ENCODE data around the gene ZNF593OS. TPM values are rescaled to one million over a fixed set of nuclear protein-coding genes. Genes with fewer than 3 reads are reported as not detected.

Gene ZNF593OS
- total RNA-seq, 2 experiments from 2014 or later = not detected

DNA sequence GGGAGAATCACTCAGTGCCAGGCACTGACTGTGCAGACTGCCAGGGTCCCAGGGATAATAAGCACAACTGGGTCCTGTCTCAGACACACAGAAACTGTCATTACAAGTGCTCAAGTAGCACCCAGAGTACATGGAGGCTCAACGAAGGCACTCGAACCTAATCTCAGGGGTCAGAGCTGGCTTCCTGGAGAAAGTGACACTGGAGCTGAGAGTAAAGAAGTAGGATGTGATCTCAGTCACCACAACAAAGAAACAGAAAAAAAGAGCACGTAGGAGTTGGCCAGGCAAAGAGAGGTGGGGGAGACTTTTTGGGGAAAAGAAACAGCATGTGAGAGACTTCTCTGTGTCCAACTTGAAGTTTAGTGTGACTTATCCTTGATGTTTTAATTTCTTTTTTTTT is 20.1 kb upstream of the ZNF593OS start:
- Mint-ChIP-seq H3K27me3 (no peaks in the 10 kb centered on the region), H3K4me3 (no peak overlapping the region), H3K36me3 (ENCODE audit: low read depth) (no peaks in the 10 kb centered on the region), H3K9me3 (no peaks in the 10 kb centered on the region), H3K4me1 (ENCODE audit: low read depth) (peaks cover 6% of the 10 kb centered on the region), H3K27ac (peak overlapping the region; percentile 6)
- ATAC-seq (peak; percentile 83), DNase-seq (peak; percentile 38)
- ChIA-PET POLR2A (no interaction called here), CTCF (interaction anchor here (1.6 kb wide), 1 partner anchor 42 kb away, joined by 8 read pairs; the partner anchor contains the start of gene CEP85)
- TF ChIP-seq, protein P1, sequence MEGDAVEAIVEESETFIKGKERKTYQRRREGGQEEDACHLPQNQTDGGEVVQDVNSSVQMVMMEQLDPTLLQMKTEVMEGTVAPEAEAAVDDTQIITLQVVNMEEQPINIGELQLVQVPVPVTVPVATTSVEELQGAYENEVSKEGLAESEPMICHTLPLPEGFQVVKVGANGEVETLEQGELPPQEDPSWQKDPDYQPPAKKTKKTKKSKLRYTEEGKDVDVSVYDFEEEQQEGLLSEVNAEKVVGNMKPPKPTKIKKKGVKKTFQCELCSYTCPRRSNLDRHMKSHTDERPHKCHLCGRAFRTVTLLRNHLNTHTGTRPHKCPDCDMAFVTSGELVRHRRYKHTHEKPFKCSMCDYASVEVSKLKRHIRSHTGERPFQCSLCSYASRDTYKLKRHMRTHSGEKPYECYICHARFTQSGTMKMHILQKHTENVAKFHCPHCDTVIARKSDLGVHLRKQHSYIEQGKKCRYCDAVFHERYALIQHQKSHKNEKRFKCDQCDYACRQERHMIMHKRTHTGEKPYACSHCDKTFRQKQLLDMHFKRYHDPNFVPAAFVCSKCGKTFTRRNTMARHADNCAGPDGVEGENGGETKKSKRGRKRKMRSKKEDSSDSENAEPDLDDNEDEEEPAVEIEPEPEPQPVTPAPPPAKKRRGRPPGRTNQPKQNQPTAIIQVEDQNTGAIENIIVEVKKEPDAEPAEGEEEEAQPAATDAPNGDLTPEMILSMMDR (IDR thresholded peaks at IDR 0.05) = no peak
- intact Hi-C loops (cut with micrococcal nuclease) = no loop called here

DNA sequence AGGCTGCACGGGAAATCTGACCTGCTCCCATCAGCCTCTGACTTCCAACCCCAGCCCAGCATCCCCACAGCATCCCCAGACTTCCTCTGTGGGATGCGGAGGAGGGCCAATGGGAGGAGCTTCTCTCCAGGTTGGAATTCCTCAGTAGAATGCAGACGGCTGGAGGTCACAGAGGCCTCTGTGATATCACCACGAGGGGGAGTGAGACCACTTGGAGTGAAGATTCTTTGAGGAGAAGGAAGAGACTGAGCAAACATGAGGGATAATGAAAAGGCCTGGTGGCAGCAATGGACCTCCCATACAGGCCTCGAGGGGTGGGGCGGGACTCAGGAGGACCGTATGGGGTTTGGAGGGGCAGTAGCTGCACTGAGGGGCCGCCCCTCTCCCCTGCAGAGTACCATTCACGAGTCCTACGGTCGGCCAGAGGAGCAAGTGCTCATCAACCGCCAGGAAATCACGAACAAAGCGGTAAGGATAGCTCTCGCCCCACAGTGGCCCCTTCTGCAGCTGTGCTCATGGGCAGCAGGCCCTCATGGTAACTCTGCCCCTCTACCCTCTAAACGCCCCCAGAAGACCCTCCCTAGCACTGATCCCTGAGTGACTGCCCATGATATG is 18.8 kb upstream of the ZNF593OS start, which contains the start of gene CATSPER4:
Gene CATSPER4, plus strand, starts transcription at position 230 of the 615 bp plus-strand sequence. Its CDS starts 26 bp downstream, at position 256.
- no peak for ATAC-seq
- Mint-ChIP-seq H3K27ac (peak within 1 kb of the TSS; percentile 19), H3K27me3 (no peaks in the 10 kb centered on the region), H3K9me3 (no peaks in the 10 kb centered on the region), H3K36me3 (ENCODE audit: low read depth) (no peaks in the 10 kb centered on the region), H3K4me3 (no peak within 1 kb of the TSS), H3K4me1 (ENCODE audit: low read depth) (peaks cover 6% of the 10 kb centered on the region)
- DNase-seq = no peak
- intact Hi-C loops (cut with micrococcal nuclease) = no loop called here
- ChIA-PET POLR2A (no interaction called here), CTCF (interaction anchor here (1.0 to 3.0 kb wide), 4 partner anchors 13 to 227 kb away, joined by 3 to 10 read pairs (median 6); partner anchors contain the start of genes CEP85 and ZNF593)
- TF ChIP-seq, protein P1 (IDR thresholded peaks at IDR 0.05) = no peak

DNA sequence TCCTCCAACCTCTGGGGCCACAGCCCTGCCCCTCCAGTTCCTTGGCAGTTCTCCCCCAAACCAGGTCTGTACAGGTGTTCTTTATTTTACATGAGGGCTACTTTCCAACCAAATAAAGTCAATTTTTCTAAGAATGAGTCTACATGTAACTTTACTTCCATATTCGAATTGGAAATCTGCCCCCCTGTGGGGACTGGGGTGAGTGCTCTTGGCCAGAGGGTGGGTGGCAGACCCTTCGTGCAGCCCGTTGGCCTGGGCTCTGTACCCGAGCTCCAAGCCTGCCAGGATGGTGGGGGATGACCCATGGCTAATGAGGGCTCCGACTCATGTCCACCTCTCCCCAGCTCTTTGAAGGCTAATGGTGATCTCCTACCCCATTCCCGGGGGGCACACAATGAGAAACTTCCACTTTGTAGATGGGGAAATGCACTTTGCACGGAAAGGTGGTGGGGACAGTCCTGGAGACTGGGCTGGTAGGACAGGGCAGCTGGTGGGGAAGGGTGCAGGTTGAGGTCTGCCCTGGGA is 18.2 kb upstream of the ZNF593OS start:
- Mint-ChIP-seq H3K4me3 (no peak overlapping the region), H3K27ac (no peak overlapping the region), H3K9me3 (no peaks in the 10 kb centered on the region), H3K36me3 (ENCODE audit: low read depth) (no peaks in the 10 kb centered on the region), H3K4me1 (ENCODE audit: low read depth) (peaks cover 6% of the 10 kb centered on the region), H3K27me3 (no peaks in the 10 kb centered on the region)
- TF ChIP-seq, protein P1 (IDR thresholded peaks at IDR 0.05) = no peak
- intact Hi-C loops (cut with micrococcal nuclease) = no loop called here
- ChIA-PET POLR2A (interaction anchor here (0.7 kb wide), 1 partner anchor 14 kb away, joined by 3 read pairs; no protein-coding TSS in a partner anchor), CTCF (interaction anchor here (1.0 to 3.0 kb wide), 6 partner anchors 14 to 227 kb away, joined by 3 to 10 read pairs (median 4); partner anchors contain the start of gene ZNF593)
- DNase-seq (no peak), ATAC-seq (no peak)

DNA sequence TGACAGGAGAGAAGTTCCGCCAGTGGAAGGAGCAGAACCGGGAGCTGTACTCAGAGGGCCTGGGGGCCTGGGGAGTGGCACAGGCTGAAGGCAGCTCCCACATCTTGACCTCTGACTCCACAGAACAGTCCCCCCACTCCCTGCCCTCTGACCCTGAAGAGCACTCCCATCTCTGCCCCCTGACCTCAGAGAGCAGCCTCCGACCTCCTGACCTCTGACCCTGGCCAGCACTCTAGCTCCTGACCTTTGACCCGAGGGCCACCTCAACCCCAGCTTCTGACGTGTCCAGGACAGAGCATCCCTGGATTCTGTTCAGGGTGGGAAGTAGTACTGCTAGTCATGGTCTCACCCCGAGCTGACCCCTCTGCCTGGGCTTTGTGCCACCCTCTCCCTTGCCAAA is 17.7 kb upstream of the ZNF593OS start:
- DNase-seq (no peak), ATAC-seq (no peak)
- Mint-ChIP-seq H3K27ac (no peak overlapping the region), H3K27me3 (no peaks in the 10 kb centered on the region), H3K36me3 (ENCODE audit: low read depth) (no peaks in the 10 kb centered on the region), H3K9me3 (no peaks in the 10 kb centered on the region), H3K4me1 (ENCODE audit: low read depth) (peaks cover 6% of the 10 kb centered on the region), H3K4me3 (no peak overlapping the region)
- CTCF ChIA-PET = interaction anchor here (1.0 to 3.0 kb wide), 5 partner anchors 11 to 228 kb away, joined by 3 to 10 read pairs (median 4); no protein-coding TSS in a partner anchor
- TF ChIP-seq, protein P1 (IDR thresholded peaks at IDR 0.05) = no peak
- intact Hi-C loops (cut with micrococcal nuclease) = no loop called here
- POLR2A ChIA-PET = interaction anchor here (0.5 to 0.8 kb wide), 3 partner anchors 9 to 246 kb away, joined by 3 read pairs; no protein-coding TSS in a partner anchor

DNA sequence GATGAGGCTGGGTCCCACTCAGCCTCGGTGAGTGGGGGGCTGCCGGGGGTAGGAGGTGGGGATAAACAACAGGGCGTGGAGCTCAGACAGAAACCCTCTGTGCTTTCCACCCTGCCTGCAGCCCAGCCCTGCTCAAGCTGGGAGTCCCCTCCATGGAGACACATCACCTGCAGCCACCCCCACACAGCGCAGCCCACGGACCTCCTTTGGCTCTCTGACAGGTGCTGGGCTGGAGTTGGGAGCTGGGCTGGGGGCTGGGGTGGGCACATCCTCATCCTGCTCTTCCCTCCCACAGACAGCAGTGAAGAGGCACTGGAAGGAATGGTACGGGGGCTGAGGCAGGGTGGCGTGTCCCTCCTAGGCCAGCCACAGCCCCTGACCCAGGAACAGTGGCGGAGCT is 16.8 kb upstream of the ZNF593OS start:
- Mint-ChIP-seq H3K27ac (no peak overlapping the region), H3K36me3 (ENCODE audit: low read depth) (no peaks in the 10 kb centered on the region), H3K27me3 (no peaks in the 10 kb centered on the region), H3K4me1 (ENCODE audit: low read depth) (peaks cover 6% of the 10 kb centered on the region), H3K9me3 (no peaks in the 10 kb centered on the region), H3K4me3 (no peak overlapping the region)
- CTCF ChIA-PET = interaction anchor here (1.0 to 3.0 kb wide), 4 partner anchors 10 to 229 kb away, joined by 3 to 10 read pairs (median 6); partner anchors contain the start of gene CEP85
- TF ChIP-seq, protein P1 (IDR thresholded peaks at IDR 0.05) = no peak
- intact Hi-C loops (cut with micrococcal nuclease) = no loop called here
- DNase-seq = no peak
- no peak for ATAC-seq
- POLR2A ChIA-PET = no interaction called here
